HCT116 (cell line): ENCODE results near the gene ZNF814. TPM values are rescaled to one million over a fixed set of nuclear protein-coding genes. Genes with fewer than 3 reads are reported as not detected.
"Not testable (repeated sequence)": the region's sequence is repeated elsewhere in the genome, so short reads cannot be mapped to it uniquely, and the experiment has no call there.

Source experiments
- ATAC-seq: fragments of 200-7000 bp; cut with Tn5 transposase; 2 replicates; pipeline ENCODE4 v1.9.1; 2020; ENCODE audit warnings: mild to moderate bottlenecking, moderate library complexity
- BruUV-seq: library from RNA; stranded (reverse); fragments of 400-500 nt; replicated peaks from 2 replicates; lab custom pipeline; 2021; lab: Mats Ljungman, UMichigan
- CTCF ChIA-PET: fragments of 300-600 bp; sonication (Branson Sonifier 250); formaldehyde crosslinking; loops from one replicate; lab custom pipeline; 2021; ENCODE audit warnings: antibody characterized with exemption; lab: Charles Lee
- POLR2A ChIA-PET: fragments of 300-600, 350-600 bp; sonication (Branson Sonifier 250); formaldehyde crosslinking; loops from one replicate; lab custom pipeline; 2021; ENCODE audit warnings: antibody characterized with exemption; lab: Charles Lee
- RAD21 ChIA-PET, 2 experiments: fragments of 300-600 bp; sonication (Branson Sonifier 250); formaldehyde crosslinking; loops; one replicate each; lab custom pipeline; 2023; ENCODE audit warnings: low total read pairs in 2 of 2; ENCODE audit not compliant: uncharacterized antibody in 2 of 2, unreplicated experiment in 2 of 2, low non-redundant PET in 1 of 2; lab: Charles Lee
- DNase-seq: peaks from one replicate; pipeline ENCODE4 v3.0.0-alpha.2; 2010; ENCODE audit warnings: low read depth, low spot score
- H2AFZ ChIP-seq: fragments of 200-600 bp; shearing (Covaris generic), sonication (generic); 2 replicates; pipeline ENCODE4 v1.6.1; 2017; ENCODE audit warnings: low read depth, mixed run types, mixed read lengths, antibody characterized with exemption, low read length; ENCODE audit not compliant: poor library complexity, severe bottlenecking
- H3K27ac ChIP-seq: 2 replicates; pipeline ENCODE4 v1.5.1; 2012; ENCODE audit warnings: low read depth, low read length
- H3K27me3 ChIP-seq: fragments of 200-600 bp; sonication (generic); 2 replicates; pipeline ENCODE4 v1.6.1; 2016; ENCODE audit warnings: mixed run types, low read length, mixed read lengths; ENCODE audit not compliant: insufficient read depth
- H3K36me3 ChIP-seq, 2 experiments: fragments of 200-500 bp in 1 of 2; fragments of 200-600 bp in 1 of 2; sonication (Bioruptor generic) in 1 of 2; sonication (generic) in 1 of 2; 2 replicates each; pipeline versions ENCODE4 v1.5.1 to v1.6.1; 2014 to 2016; ENCODE audit warnings: low read length in 2 of 2, inconsistent platforms in 1 of 2, mixed read lengths in 1 of 2, mixed run types in 1 of 2; ENCODE audit not compliant: insufficient read depth in 2 of 2, control insufficient read depth in 1 of 2
- H3K4me1 ChIP-seq, 2 experiments: fragments of 200-600 bp in 1 of 2; sonication (generic) in 1 of 2; 2 replicates each; pipeline versions ENCODE4 v1.5.1 to v1.6.1; 2012 to 2017; ENCODE audit warnings: low read length in 2 of 2, inconsistent platforms in 1 of 2, mild to moderate bottlenecking in 1 of 2, mixed read lengths in 1 of 2, mixed run types in 1 of 2, moderate library complexity in 1 of 2; ENCODE audit not compliant: insufficient read depth in 2 of 2, control insufficient read depth in 1 of 2
- H3K4me2 ChIP-seq: fragments of 200-600 bp; sonication (generic); 2 replicates; pipeline ENCODE4 v1.6.1; 2017; ENCODE audit warnings: mixed run types, low read length, mixed read lengths
- H3K4me3 ChIP-seq, 2 experiments: fragments of 200-600 bp in 1 of 2; sonication (generic) in 1 of 2; replicated peaks in 1 of 2; 2 replicates each; pipeline ENCODE4 v1.5.1; 2011 to 2016; ENCODE audit warnings: low read length in 2 of 2, control low read depth in 1 of 2, low read depth in 1 of 2, mild to moderate bottlenecking in 1 of 2, mixed read lengths in 1 of 2, mixed run types in 1 of 2
- H3K79me2 ChIP-seq: fragments of 200-600 bp; sonication (generic); 2 replicates; pipeline ENCODE4 v1.6.1; 2017; ENCODE audit warnings: mild to moderate bottlenecking, mixed run types, low read length, moderate library complexity, mixed read lengths; ENCODE audit not compliant: insufficient read depth
- H3K9ac ChIP-seq: fragments of 200-600 bp; sonication (generic); 2 replicates; pipeline ENCODE4 v1.6.1; 2016; ENCODE audit warnings: low read length, mixed read lengths
- H3K9me2 ChIP-seq: fragments of 200-600 bp; sonication (generic), shearing (Covaris generic); 2 replicates; pipeline ENCODE4 v1.6.1; 2017; ENCODE audit warnings: mixed run types, mild to moderate bottlenecking, moderate library complexity; ENCODE audit not compliant: insufficient read depth
- H3K9me3 ChIP-seq, 2 experiments: fragments of 200-500 bp in 1 of 2; fragments of 200-600 bp in 1 of 2; sonication (Bioruptor generic) in 1 of 2; sonication (generic) in 1 of 2; 2 replicates each; pipeline ENCODE4 v1.6.1; 2014 to 2017; ENCODE audit warnings: low read length in 2 of 2, mixed read lengths in 2 of 2, inconsistent platforms in 1 of 2, low read depth in 1 of 2, mild to moderate bottlenecking in 1 of 2, mixed run types in 1 of 2, moderate library complexity in 1 of 2; ENCODE audit not compliant: control insufficient read depth in 1 of 2, insufficient read depth in 1 of 2
- H4K20me1 ChIP-seq: fragments of 200-600 bp; sonication (generic), shearing (Covaris generic); 2 replicates; pipeline ENCODE4 v1.6.1; 2017; ENCODE audit warnings: mixed run types, mild to moderate bottlenecking, moderate library complexity; ENCODE audit not compliant: insufficient read depth
- CEBPB ChIP-seq: IDR thresholded peaks from 2 replicates; pipeline ENCODE4 v1.6.1; 2012; ENCODE audit warnings: low read depth
- EGR1 ChIP-seq: IDR thresholded peaks from 2 replicates; pipeline ENCODE4 v1.6.1; 2012; ENCODE audit warnings: low read depth
- FOSL1 ChIP-seq: IDR thresholded peaks from 2 replicates; pipeline ENCODE4 v1.6.1; 2012; ENCODE audit warnings: low read depth
- POLR2AphosphoS5 ChIP-seq: IDR thresholded peaks from 2 replicates; pipeline ENCODE4 v1.6.1; 2011; ENCODE audit warnings: mild to moderate bottlenecking, low read depth, low read length, moderate library complexity
- SIN3A ChIP-seq: IDR thresholded peaks from 2 replicates; pipeline ENCODE4 v1.6.1; 2012; ENCODE audit warnings: low read depth
- TCF7L2 ChIP-seq: IDR thresholded peaks from 2 replicates; pipeline ENCODE4 v1.7.0; 2011; ENCODE audit warnings: borderline replicate concordance, inconsistent platforms; ENCODE audit not compliant: insufficient read depth, insufficient read length; ENCODE audit errors: extremely low read depth
- ZFX ChIP-seq: fragments of 450-650 bp; IDR thresholded peaks from 2 replicates; pipeline ENCODE4 v1.6.1; 2017
- intact Hi-C: fragments of 100-400 bp; cut with micrococcal nuclease; formaldehyde crosslinking; loops from 2 replicates; pipeline ENCODE4 v1.10.0; 2022
- total RNA-seq: library from RNA; stranded (reverse); gene quantifications from one replicate; pipeline ENCODE4 v1.2.1, GENCODE V29; 2021; ENCODE audit not compliant: unreplicated experiment

Gene ZNF814
- total RNA-seq, 1 experiment from 2014 or later = 2.5 TPM

- no peak for TF ChIP-seq SIN3A
These were observed 11.5 kb upstream of the ZNF814 start (continued) for GRCh38 chr19:57900311-57900710.

DNA sequence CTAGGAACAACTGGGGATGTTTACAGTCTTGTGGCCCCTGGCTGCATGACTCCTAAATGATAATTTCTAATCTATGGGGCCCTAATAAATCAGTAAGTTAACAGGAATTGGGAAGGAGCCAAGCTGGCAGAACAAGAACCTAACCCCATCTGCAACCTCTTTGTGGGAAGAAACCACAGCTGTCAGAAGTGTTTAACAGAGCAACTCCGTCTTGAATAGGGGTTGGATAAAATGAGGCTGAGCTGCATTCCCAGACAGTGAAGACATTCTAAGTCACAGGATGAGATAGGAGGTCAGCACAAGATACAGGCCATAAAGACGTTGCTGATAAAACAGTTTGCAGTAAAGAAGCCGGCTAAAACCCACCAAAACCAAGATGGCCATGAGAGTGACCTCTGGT is 1.9 kb upstream of the ZNF814 start:
- DNase-seq, intact Hi-C loops, H3K9me2 ChIP-seq, ATAC-seq, H3K4me3 ChIP-seq, CTCF ChIA-PET, BruUV-seq, H2AFZ ChIP-seq, H3K27me3 ChIP-seq, H3K4me1 ChIP-seq, H3K4me2 ChIP-seq, H3K27ac ChIP-seq, H3K9me3 ChIP-seq, H3K36me3 ChIP-seq, H3K79me2 ChIP-seq, POLR2A ChIA-PET, H3K9ac ChIP-seq, H4K20me1 ChIP-seq, RAD21 ChIA-PET: not testable (repeated sequence)

DNA sequence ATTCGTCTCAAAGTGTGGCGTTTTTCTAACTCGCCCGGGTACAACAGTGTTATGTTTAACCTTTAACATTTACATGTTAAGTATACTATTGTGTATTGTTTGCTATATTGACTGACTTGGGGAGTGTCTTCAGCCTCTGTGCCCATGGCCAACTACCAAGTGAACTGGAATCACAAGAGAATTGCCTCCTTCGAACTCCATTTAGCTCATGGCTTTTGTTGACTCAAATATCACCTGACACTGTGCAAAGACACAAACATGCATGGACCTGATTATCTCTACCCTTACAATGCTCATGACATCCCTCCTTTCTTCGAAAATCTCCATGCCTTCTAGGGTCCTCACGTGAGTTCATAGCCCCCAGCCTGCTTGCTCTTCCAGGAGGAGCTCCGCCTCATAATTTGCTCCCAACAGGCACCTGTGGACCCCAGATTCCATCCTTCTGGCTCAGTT is 704 bp downstream of the ZNF814 start:
- no peak for ATAC-seq
- no peaks in the 10 kb centered on the region for H4K20me1 ChIP-seq
- no peak overlapping the region for H3K4me3 ChIP-seq
- intact Hi-C loops = no loop called here
- peaks cover 0 to 16% of the 10 kb centered on the region in 2 experiments; a peak in 1 of 4 replicates for H3K9me3 ChIP-seq
- no peak for DNase-seq
- H3K9ac ChIP-seq = no peak overlapping the region
- H3K4me2 ChIP-seq = no peak overlapping the region
- BruUV-seq = no TSS peak
- TF ChIP-seq ZFX (no peak), TCF7L2 (no peak), FOSL1 (no peak), POLR2AphosphoS5 (no peak), CEBPB (no peak), EGR1 (no peak)
- H3K9me2 ChIP-seq = no peaks in the 10 kb centered on the region
- ChIA-PET RAD21 (no interaction called here), POLR2A (no interaction called here), CTCF (no interaction called here)
- H3K79me2 ChIP-seq = no peaks in the 10 kb centered on the region
- H3K36me3 ChIP-seq = no peaks in the 10 kb centered on the region
- no peak overlapping the region for H3K27ac ChIP-seq
- H3K4me1 ChIP-seq = no peaks in the 10 kb centered on the region
- H2AFZ ChIP-seq = no peak overlapping the region
- H3K27me3 ChIP-seq = no peaks in the 10 kb centered on the region
